Heart left ventricle (tissue), 16 donors: ENCODE measurements around the gene NKIRAS2. TPM values are rescaled to one million over a fixed set of nuclear protein-coding genes. Genes with fewer than 3 reads are reported as not detected.

Experiments used
- ATAC-seq, 4 donors: fragments of 200-7000 bp; cut with Tn5 transposase; one replicate each; pipeline ENCODE4 v1.9.1; 2020 to 2022; ENCODE audit warnings: moderate library complexity in 4 of 4, mild to moderate bottlenecking in 3 of 4, moderate number of reproducible peaks in 1 of 4
- DNase-seq, 5 donors: peaks; one replicate each; pipeline ENCODE4 v3.0.0-alpha.2; 2020
- H3K27ac ChIP-seq, 12 donors: fragments of 200-600 bp; sonication (generic) in 4 of 12; one replicate each; pipeline versions ENCODE4 v1.5.0 to v1.8.0; 2016 to 2022; ENCODE audit warnings: mild to moderate bottlenecking in 2 of 12
- H3K27me3 ChIP-seq, 9 donors: fragments of 200-600 bp; sonication (generic) in 2 of 9; one replicate each; pipeline versions ENCODE4 v1.5.1 to v1.8.0; 2016 to 2022; ENCODE audit warnings: mild to moderate bottlenecking in 3 of 9
- H3K36me3 ChIP-seq, 9 donors: fragments of 200-600 bp; sonication (generic) in 2 of 9; one replicate each; pipeline versions ENCODE4 v1.5.0 to v1.8.0; 2018 to 2022; ENCODE audit warnings: mild to moderate bottlenecking in 2 of 9
- H3K4me1 ChIP-seq, 12 donors: fragments of 200-600 bp; sonication (generic) in 4 of 12; one replicate each; pipeline versions ENCODE4 v1.5.0 to v1.8.0; 2016 to 2022; ENCODE audit warnings: mild to moderate bottlenecking in 3 of 12
- H3K4me3 ChIP-seq, 12 donors: fragments of 200-600 bp; sonication (generic) in 4 of 12; one replicate each; pipeline versions ENCODE4 v1.5.0 to v1.8.0; 2017 to 2022; ENCODE audit warnings: mild to moderate bottlenecking in 9 of 12, moderate library complexity in 4 of 12
- H3K9me3 ChIP-seq, 12 donors: fragments of 200-600 bp; sonication (generic) in 4 of 12; one replicate each; pipeline versions ENCODE4 v1.5.0 to v1.8.0; 2016 to 2022; ENCODE audit warnings: mild to moderate bottlenecking in 1 of 12
- CTCF ChIP-seq, 12 donors: fragments of 200-600 bp; sonication (generic) in 4 of 12; IDR thresholded peaks; one replicate each; pipeline versions ENCODE4 v1.5.0 to v1.8.0; 2018 to 2022; ENCODE audit warnings: antibody characterized with exemption in 12 of 12, mild to moderate bottlenecking in 5 of 12
- POLR2A ChIP-seq, 2 donors: fragments of 450-650 bp; IDR thresholded peaks; one replicate each; pipeline ENCODE4 v1.6.1; 2017; ENCODE audit warnings: antibody characterized with exemption in 2 of 2, mild to moderate bottlenecking in 2 of 2, moderate library complexity in 2 of 2
- WGBS, 4 donors: extraction: QIAGEN DNeasy Blood & Tissue Kit in 2 of 4; methylation state at CpG; one replicate each; pipeline versions ENCODE4 v1.1.5 to v1.1.7; 2013 to 2018; 5-methylcytosine and 5-hydroxymethylcytosine counted together
- intact Hi-C, 10 donors: fragments of 100-400 bp; cut with DNase I; formaldehyde crosslinking; loops; one replicate each; pipeline versions ENCODE4 v1.11.1 to v1.14.2; 2022
- polyA plus RNA-seq, 2 donors: library from polyadenylated mRNA; stranded (reverse); fragments of 200-250 nt; gene quantifications; one replicate each; pipeline ENCODE4 v1.2.3, GENCODE V29; 2013
- total RNA-seq, 9 donors: library from RNA; depleted of rRNA in 2 of 9; stranded (reverse); fragments of >200 nt in 2 of 9; fragmentation: NEBNext Ultra II Directional in 3 of 9; extraction: Animal tissue kit (Norgen Biotek cat#: 25700) in 3 of 9; gene quantifications; one replicate each; pipeline versions ENCODE4 v1.1.0 to v1.2.4, GENCODE V29; 2016 to 2023
- donor health status: ischemic (EF 13 %, LVEDD 7.1; RV severe dilation, severe dysfunction).
- donor health status: healthy with polysubstance abuse.
- donor health status: DM: no; HTN: yes; CAD: no.
- donor health status: DM: no; HTN: no; CAD: no.
- donor health status: ischemic (EF 25% LVEDD 6.9; RV normal size, moderate dysfunction).
- donor health status: ischemic (EF 25% LVEDD 5.7; RV mildly dilated, moderate dysfunction).
- donor health status: healthy.
- donor health status: DM: yes; HTN: yes; CAD: no.
- donor health status: ischemic (EF 35%, LVEDD 5.7; RV mildly dilated, moderate dysfunction).
- donor health status: nonischemic (EF 11% LVEDD 7.7; RV severe dilation, severe dysfunction).
- donor health status: DM: yes; HTN: yes; CAD: no.
- donor health status: PGD.
- donor health status: ischemic (EF 29% LVEDD 5.4; RV normal size, mild dysfunction).
- donor health status: nonischemic (EF 23%, LVEDD 6.1; RV moderate dilation, normal function).

Gene NKIRAS2
- total and polyA plus RNA-seq, 11 donors: 50.6 to 78.9 (median 55.9) TPM

GRCh38 chr17:41982026-41982760 lies 37.7 kb upstream of the NKIRAS2 start:
- H3K9me3 ChIP-seq: no peaks in the 10 kb centered on the region
- no peak overlapping the region for H3K4me3 ChIP-seq
- peak overlapping the region in 1 of 12 donors; percentile 26 for H3K27ac ChIP-seq
- intact Hi-C loops: no loop called here
- TF ChIP-seq CTCF (IDR thresholded peaks at IDR 0.05) (no peak), POLR2A (IDR thresholded peaks at IDR 0.05) (no peak)
- no peaks in the 10 kb centered on the region for H3K27me3 ChIP-seq
- DNase-seq: no peak
- ATAC-seq: no peak
- 89 to 92% (median 91%) methylated on average over 14 of the region's 14 CpGs for WGBS, 4 donors
- peaks cover 3 to 100% (median 97%) of the 10 kb centered on the region in 9 donors for H3K36me3 ChIP-seq
- no peaks in the 10 kb centered on the region for H3K4me1 ChIP-seq

DNA sequence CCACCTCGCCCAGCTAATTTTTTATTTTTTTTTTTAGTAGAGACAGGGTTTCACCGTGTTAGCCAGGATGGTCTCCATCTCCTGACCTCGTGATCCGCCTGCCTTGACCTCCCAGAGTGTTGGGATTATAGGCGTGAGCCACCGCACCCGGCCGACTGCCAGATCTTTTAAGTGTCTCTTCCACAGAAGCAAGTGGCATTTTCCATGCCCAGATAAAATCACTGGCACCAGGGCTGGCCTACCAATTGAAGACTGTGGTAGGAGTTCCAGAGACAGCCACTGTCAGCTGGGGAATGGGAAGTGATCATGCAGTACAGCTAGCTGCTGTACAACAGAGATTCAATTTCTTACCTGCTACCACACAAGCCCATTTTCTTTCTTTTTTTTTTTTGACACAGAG lies 35.4 kb upstream of the NKIRAS2 start:
- no peaks in the 10 kb centered on the region for H3K9me3 ChIP-seq
- no peak overlapping the region for H3K27ac ChIP-seq
- DNase-seq (no peak), ATAC-seq (peak in 3 of 4 donors; percentile 26 to 67 (median 60))
- H3K4me1 ChIP-seq: no peaks in the 10 kb centered on the region
- no peaks in the 10 kb centered on the region for H3K27me3 ChIP-seq
- WGBS, 4 donors: 78 to 87% (median 83%) methylated on average over 8 of the region's 8 CpGs
- H3K4me3 ChIP-seq: no peak overlapping the region
- TF ChIP-seq CTCF (IDR thresholded peaks at IDR 0.05) (no peak), POLR2A (IDR thresholded peaks at IDR 0.05) (no peak)
- intact Hi-C loops: no loop called here
- H3K36me3 ChIP-seq: peaks cover 3 to 100% (median 97%) of the 10 kb centered on the region in 9 donors

DNA sequence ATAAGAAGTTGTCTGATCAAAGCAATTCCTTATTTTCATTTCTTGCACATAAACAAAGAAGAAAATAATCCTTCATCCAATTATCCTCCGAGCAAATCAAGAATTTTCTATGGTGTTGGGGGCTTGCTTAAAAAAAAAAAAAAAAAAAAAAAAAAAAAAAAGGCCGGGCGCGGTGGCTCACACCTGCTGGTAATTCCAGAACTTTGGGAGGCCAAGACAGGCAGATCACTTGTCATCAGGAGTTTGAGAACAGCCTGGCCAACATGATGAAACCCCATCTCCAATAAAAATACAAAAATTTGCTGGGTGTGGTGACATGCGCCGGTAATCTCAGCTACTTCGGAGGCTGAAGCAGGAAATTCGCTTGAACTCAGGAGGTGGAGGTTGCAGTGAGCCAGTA lies 34.0 kb upstream of the NKIRAS2 start:
- intact Hi-C loops: no loop called here
- Histone ChIP-seq H3K27me3 (no peaks in the 10 kb centered on the region), H3K4me3 (no peak overlapping the region), H3K9me3 (no peaks in the 10 kb centered on the region), H3K27ac (no peak overlapping the region), H3K36me3 (peaks cover 0 to 100% (median 100%) of the 10 kb centered on the region in 9 donors), H3K4me1 (no peaks in the 10 kb centered on the region)
- TF ChIP-seq CTCF (IDR thresholded peaks at IDR 0.05) (no peak), POLR2A (IDR thresholded peaks at IDR 0.05) (no peak)
- WGBS, 4 donors: 93 to 95% (median 93%) methylated on average over 8 of the region's 8 CpGs
- no peak for ATAC-seq
- DNase-seq: no peak

GRCh38 chr17:41986634-41987033 lies 33.3 kb upstream of the NKIRAS2 start:
- Histone ChIP-seq H3K27me3 (no peaks in the 10 kb centered on the region), H3K4me3 (no peak overlapping the region), H3K36me3 (peaks cover 0 to 100% (median 100%) of the 10 kb centered on the region in 9 donors), H3K9me3 (no peaks in the 10 kb centered on the region), H3K4me1 (no peaks in the 10 kb centered on the region), H3K27ac (no peak overlapping the region)
- intact Hi-C loops: no loop called here
- TF ChIP-seq POLR2A (IDR thresholded peaks at IDR 0.05): no peak
- no peak for TF ChIP-seq CTCF (IDR thresholded peaks at IDR 0.05)
- WGBS, 4 donors: 90 to 97% (median 93%) methylated on average over 1 of the region's 1 CpG
- ATAC-seq: no peak
- no peak for DNase-seq
